HEK293 (cell line): Measurements from ENCODE around the gene PRKCE.

ENCODE experiments used
- CTCF ChIA-PET: fragments of 350-600 bp; formaldehyde crosslinking; extraction: SDS; loops from one replicate; lab custom pipeline; 2021; ENCODE audit warnings: antibody characterized with exemption; lab: Yijun Ruan, JAX
- POLR2A ChIA-PET: fragments of 300-600 bp; formaldehyde crosslinking; extraction: SDS; loops from one replicate; lab custom pipeline; 2020; ENCODE audit warnings: antibody characterized with exemption, inconsistent platforms; lab: Yijun Ruan, JAX
- H3K27ac ChIP-seq: fragments of 200-500 bp; sonication (Bioruptor generic); 2 replicates; pipeline ENCODE4 v1.5.1; 2014; ENCODE audit warnings: low read depth, low read length, control low read depth, inconsistent platforms; ENCODE audit errors: extremely low read depth
- H3K36me3 ChIP-seq, 2 experiments: fragments of 200-500 bp in 1 of 2; sonication (Bioruptor generic) in 1 of 2; 1 replicate in 1 of 2; 2 replicates in 1 of 2; pipeline ENCODE4 v1.5.1; 2014 to 2017; ENCODE audit warnings: inconsistent platforms in 2 of 2, low read length in 2 of 2; ENCODE audit not compliant: control insufficient read depth in 2 of 2, insufficient read depth in 1 of 2
- H3K4me1 ChIP-seq: fragments of 200-500 bp; sonication (Bioruptor generic); 2 replicates; pipeline ENCODE4 v1.5.1; 2014; ENCODE audit warnings: mild to moderate bottlenecking, low read length, inconsistent platforms; ENCODE audit not compliant: control insufficient read depth, insufficient read depth
- H3K4me3 ChIP-seq: 2 replicates; pipeline ENCODE4 v1.5.1; 2011; ENCODE audit warnings: low read depth, mild to moderate bottlenecking, control low read depth, low read length, moderate library complexity
- H3K9me3 ChIP-seq: fragments of 200-500 bp; sonication (Bioruptor generic); 2 replicates; pipeline ENCODE4 v1.5.1; 2014; ENCODE audit warnings: low read depth, low read length, inconsistent platforms; ENCODE audit not compliant: control insufficient read depth, insufficient read depth
- GLIS2 ChIP-seq: fragments of 450-650 bp; formaldehyde crosslinking; IDR thresholded peaks from 2 replicates; pipeline ENCODE4 v1.5.1; 2016; ENCODE audit warnings: missing biosample characterization, missing genetic modification characterization
- KLF7 ChIP-seq: fragments of 450-650 bp; formaldehyde crosslinking; IDR thresholded peaks from 2 replicates; pipeline ENCODE4 v1.5.1; 2016; ENCODE audit warnings: missing biosample characterization, missing genetic modification characterization, borderline replicate concordance
- MEIS1 ChIP-seq: sonication (generic); formaldehyde crosslinking; IDR thresholded peaks from 2 replicates; pipeline ENCODE4 v1.8.1; 2022; ENCODE audit warnings: missing genetic modification reagents, mild to moderate bottlenecking, borderline replicate concordance
- SALL2 ChIP-seq: fragments of 450-650 bp; formaldehyde crosslinking; IDR thresholded peaks from 2 replicates; pipeline ENCODE4 v1.5.0; 2017; ENCODE audit warnings: missing biosample characterization, mild to moderate bottlenecking, missing genetic modification characterization, borderline replicate concordance
- SCRT2 ChIP-seq: fragments of 450-650 bp; formaldehyde crosslinking; IDR thresholded peaks from 2 replicates; pipeline ENCODE4 v1.5.1; 2016; ENCODE audit warnings: missing biosample characterization, missing genetic modification characterization
- ZFHX2 ChIP-seq: fragments of 450-650 bp; formaldehyde crosslinking; conservative IDR thresholded peaks from 2 replicates; pipeline ENCODE4 v1.5.1; 2016; ENCODE audit warnings: missing biosample characterization, missing genetic modification characterization
- ZIC2 ChIP-seq: fragments of 450-650 bp; formaldehyde crosslinking; IDR thresholded peaks from 2 replicates; pipeline ENCODE4 v1.5.1; 2016; ENCODE audit warnings: missing biosample characterization, missing genetic modification characterization
- ZNF157 ChIP-seq: fragments of 450-650 bp; formaldehyde crosslinking; IDR thresholded peaks from 2 replicates; pipeline ENCODE4 v1.5.1; 2016; ENCODE audit warnings: missing biosample characterization, missing genetic modification characterization
- ZNF239 ChIP-seq: fragments of 450-650 bp; formaldehyde crosslinking; IDR thresholded peaks from 2 replicates; pipeline ENCODE4 v1.5.1; 2016; ENCODE audit warnings: missing biosample characterization, missing genetic modification characterization
- ZNF433 ChIP-seq: fragments of 450-650 bp; formaldehyde crosslinking; IDR thresholded peaks from 2 replicates; pipeline ENCODE4 v1.5.1; 2016; ENCODE audit warnings: missing biosample characterization, missing genetic modification characterization, low read depth
- ZNF529 ChIP-seq: fragments of 450-650 bp; formaldehyde crosslinking; IDR thresholded peaks from 2 replicates; pipeline ENCODE4 v1.5.1; 2017; ENCODE audit warnings: missing genetic modification characterization, missing biosample characterization; ENCODE audit not compliant: insufficient replicate concordance
- ZNF530 ChIP-seq: fragments of 450-650 bp; formaldehyde crosslinking; IDR thresholded peaks from 2 replicates; pipeline ENCODE4 v1.5.1; 2016; ENCODE audit warnings: low read depth, missing biosample characterization, missing genetic modification characterization
- ZNF548 ChIP-seq: fragments of 450-650 bp; formaldehyde crosslinking; IDR thresholded peaks from 2 replicates; pipeline ENCODE4 v1.5.1; 2016; ENCODE audit warnings: missing biosample characterization, missing genetic modification characterization
- ZNF549 ChIP-seq: fragments of 450-650 bp; IDR thresholded peaks from 2 replicates; pipeline ENCODE4 v1.5.1; 2018; ENCODE audit warnings: missing biosample characterization, missing genetic modification characterization, mild to moderate bottlenecking, inconsistent platforms, moderate library complexity
- ZNF560 ChIP-seq: fragments of 450-650 bp; formaldehyde crosslinking; IDR thresholded peaks from 2 replicates; pipeline ENCODE4 v1.5.1; 2017; ENCODE audit warnings: missing biosample characterization, missing genetic modification characterization, borderline replicate concordance
- ZNF585B ChIP-seq: fragments of 450-650 bp; formaldehyde crosslinking; IDR thresholded peaks from 2 replicates; pipeline ENCODE4 v1.5.1; 2016; ENCODE audit warnings: missing biosample characterization, missing genetic modification characterization
- ZNF768 ChIP-seq: fragments of 450-650 bp; formaldehyde crosslinking; IDR thresholded peaks from 2 replicates; pipeline ENCODE4 v1.5.1; 2018; ENCODE audit warnings: missing biosample characterization, mild to moderate bottlenecking, missing genetic modification characterization
- ZNF785 ChIP-seq: fragments of 450-650 bp; formaldehyde crosslinking; IDR thresholded peaks from 2 replicates; pipeline ENCODE4 v1.5.1; 2016; ENCODE audit warnings: missing biosample characterization, missing genetic modification characterization
- TF ChIP-seq, protein P1 (sequence below): fragments of 450-650 bp; formaldehyde crosslinking; IDR thresholded peaks from 2 replicates; pipeline ENCODE4 v1.5.1; 2016; ENCODE audit warnings: missing biosample characterization, missing genetic modification characterization, low read depth
- TF ChIP-seq, protein P2 (sequence below): fragments of 450-650 bp; formaldehyde crosslinking; IDR thresholded peaks from 2 replicates; pipeline ENCODE4 v1.5.1; 2016; ENCODE audit warnings: missing biosample characterization, missing genetic modification characterization
- TF ChIP-seq, protein P3 (sequence below): fragments of 450-650 bp; formaldehyde crosslinking; IDR thresholded peaks from 2 replicates; pipeline ENCODE4 v1.5.1; 2016; ENCODE audit warnings: missing biosample characterization, missing genetic modification characterization
- TF ChIP-seq, protein P4 (sequence below): fragments of 450-650 bp; formaldehyde crosslinking; conservative IDR thresholded peaks from 2 replicates; pipeline ENCODE4 v1.5.1; 2016; ENCODE audit warnings: low read depth, missing biosample characterization, missing genetic modification characterization
- TF ChIP-seq, protein P5 (sequence below): fragments of 450-650 bp; formaldehyde crosslinking; IDR thresholded peaks from 2 replicates; pipeline ENCODE4 v1.5.1; 2016; ENCODE audit warnings: missing biosample characterization, missing genetic modification characterization

Gene PRKCE

DNA sequence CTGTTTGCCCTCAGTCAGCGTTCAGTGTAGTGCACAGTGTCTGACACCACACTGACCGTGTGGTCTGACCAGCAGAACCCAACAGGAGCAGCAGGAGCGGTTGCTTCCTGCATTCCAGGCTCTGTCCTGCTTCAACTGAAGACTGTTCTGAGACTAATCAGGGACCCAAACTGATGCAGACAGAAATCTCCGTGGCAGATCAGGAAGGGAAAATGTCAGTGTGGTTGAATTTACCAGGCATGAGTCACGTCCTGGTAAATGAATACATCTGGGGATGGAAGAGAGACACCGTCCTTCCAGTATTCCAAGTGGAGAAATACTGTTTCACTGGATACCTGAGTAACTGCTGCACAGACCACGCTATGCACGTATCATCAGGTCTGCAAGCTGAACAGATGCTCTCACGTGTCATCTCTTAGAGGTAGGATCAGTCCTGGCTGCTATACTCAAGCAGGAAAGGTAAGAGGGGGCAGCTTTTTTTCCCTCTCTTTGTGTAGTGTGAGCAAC is 422.1 kb downstream of the PRKCE start:
- POLR2A ChIA-PET: no interaction called here
- H3K9me3 ChIP-seq: no peaks in the 10 kb centered on the region
- H3K4me1 ChIP-seq: no peaks in the 10 kb centered on the region
- TF ChIP-seq, protein P1, sequence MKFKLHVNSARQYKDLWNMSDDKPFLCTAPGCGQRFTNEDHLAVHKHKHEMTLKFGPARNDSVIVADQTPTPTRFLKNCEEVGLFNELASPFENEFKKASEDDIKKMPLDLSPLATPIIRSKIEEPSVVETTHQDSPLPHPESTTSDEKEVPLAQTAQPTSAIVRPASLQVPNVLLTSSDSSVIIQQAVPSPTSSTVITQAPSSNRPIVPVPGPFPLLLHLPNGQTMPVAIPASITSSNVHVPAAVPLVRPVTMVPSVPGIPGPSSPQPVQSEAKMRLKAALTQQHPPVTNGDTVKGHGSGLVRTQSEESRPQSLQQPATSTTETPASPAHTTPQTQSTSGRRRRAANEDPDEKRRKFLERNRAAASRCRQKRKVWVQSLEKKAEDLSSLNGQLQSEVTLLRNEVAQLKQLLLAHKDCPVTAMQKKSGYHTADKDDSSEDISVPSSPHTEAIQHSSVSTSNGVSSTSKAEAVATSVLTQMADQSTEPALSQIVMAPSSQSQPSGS: no peak
- TF ChIP-seq, protein P2, sequence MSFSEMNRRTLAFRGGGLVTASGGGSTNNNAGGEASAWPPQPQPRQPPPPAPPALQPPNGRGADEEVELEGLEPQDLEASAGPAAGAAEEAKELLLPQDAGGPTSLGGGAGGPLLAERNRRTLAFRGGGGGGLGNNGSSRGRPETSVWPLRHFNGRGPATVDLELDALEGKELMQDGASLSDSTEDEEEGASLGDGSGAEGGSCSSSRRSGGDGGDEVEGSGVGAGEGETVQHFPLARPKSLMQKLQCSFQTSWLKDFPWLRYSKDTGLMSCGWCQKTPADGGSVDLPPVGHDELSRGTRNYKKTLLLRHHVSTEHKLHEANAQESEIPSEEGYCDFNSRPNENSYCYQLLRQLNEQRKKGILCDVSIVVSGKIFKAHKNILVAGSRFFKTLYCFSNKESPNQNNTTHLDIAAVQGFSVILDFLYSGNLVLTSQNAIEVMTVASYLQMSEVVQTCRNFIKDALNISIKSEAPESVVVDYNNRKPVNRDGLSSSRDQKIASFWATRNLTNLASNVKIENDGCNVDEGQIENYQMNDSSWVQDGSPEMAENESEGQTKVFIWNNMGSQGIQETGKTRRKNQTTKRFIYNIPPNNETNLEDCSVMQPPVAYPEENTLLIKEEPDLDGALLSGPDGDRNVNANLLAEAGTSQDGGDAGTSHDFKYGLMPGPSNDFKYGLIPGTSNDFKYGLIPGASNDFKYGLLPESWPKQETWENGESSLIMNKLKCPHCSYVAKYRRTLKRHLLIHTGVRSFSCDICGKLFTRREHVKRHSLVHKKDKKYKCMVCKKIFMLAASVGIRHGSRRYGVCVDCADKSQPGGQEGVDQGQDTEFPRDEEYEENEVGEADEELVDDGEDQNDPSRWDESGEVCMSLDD (tag by site-specific recombination): no peak
- TF ChIP-seq, protein P3, sequence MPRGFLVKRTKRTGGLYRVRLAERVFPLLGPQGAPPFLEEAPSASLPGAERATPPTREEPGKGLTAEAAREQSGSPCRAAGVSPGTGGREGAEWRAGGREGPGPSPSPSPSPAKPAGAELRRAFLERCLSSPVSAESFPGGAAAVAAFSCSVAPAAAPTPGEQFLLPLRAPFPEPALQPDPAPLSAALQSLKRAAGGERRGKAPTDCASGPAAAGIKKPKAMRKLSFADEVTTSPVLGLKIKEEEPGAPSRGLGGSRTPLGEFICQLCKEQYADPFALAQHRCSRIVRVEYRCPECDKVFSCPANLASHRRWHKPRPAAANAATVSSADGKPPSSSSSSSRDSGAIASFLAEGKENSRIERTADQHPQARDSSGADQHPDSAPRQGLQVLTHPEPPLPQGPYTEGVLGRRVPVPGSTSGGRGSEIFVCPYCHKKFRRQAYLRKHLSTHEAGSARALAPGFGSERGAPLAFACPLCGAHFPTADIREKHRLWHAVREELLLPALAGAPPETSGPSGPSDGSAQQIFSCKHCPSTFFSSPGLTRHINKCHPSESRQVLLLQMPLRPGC: no peak
- TF ChIP-seq SALL2 (tag by site-specific recombination) (no peak), ZNF560 (tag by site-specific recombination) (no peak), KLF7 (tag by site-specific recombination) (no peak), ZNF585B (tag by site-specific recombination) (no peak), ZNF548 (tag by site-specific recombination) (no peak), ZNF530 (tag by site-specific recombination) (no peak), MEIS1 (CRISPR knock-in tag) (no peak), ZIC2 (tag by site-specific recombination) (no peak), GLIS2 (no peak), ZNF785 (tag by site-specific recombination) (no peak)
- TF ChIP-seq, protein P4, sequence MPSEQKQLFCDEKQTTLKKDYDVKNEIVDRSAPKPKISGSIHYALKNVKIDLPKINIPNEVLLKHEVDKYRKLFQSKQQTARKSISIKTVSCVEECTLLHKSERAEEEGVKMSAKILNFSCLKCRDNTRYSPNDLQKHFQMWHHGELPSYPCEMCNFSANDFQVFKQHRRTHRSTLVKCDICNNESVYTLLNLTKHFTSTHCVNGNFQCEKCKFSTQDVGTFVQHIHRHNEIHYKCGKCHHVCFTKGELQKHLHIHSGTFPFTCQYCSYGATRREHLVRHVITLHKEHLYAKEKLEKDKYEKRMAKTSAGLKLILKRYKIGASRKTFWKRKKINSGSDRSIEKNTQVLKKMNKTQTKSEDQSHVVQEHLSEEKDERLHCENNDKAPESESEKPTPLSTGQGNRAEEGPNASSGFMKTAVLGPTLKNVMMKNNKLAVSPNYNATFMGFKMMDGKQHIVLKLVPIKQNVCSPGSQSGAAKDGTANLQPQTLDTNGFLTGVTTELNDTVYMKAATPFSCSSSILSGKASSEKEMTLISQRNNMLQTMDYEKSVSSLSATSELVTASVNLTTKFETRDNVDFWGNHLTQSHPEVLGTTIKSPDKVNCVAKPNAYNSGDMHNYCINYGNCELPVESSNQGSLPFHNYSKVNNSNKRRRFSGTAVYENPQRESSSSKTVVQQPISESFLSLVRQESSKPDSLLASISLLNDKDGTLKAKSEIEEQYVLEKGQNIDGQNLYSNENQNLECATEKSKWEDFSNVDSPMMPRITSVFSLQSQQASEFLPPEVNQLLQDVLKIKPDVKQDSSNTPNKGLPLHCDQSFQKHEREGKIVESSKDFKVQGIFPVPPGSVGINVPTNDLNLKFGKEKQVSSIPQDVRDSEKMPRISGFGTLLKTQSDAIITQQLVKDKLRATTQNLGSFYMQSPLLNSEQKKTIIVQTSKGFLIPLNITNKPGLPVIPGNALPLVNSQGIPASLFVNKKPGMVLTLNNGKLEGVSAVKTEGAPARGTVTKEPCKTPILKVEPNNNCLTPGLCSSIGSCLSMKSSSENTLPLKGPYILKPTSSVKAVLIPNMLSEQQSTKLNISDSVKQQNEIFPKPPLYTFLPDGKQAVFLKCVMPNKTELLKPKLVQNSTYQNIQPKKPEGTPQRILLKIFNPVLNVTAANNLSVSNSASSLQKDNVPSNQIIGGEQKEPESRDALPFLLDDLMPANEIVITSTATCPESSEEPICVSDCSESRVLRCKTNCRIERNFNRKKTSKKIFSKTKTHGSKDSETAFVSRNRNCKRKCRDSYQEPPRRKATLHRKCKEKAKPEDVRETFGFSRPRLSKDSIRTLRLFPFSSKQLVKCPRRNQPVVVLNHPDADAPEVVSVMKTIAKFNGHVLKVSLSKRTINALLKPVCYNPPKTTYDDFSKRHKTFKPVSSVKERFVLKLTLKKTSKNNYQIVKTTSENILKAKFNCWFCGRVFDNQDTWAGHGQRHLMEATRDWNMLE (tag by site-specific recombination): no peak
- H3K4me3 ChIP-seq: no peak overlapping the region
- CTCF ChIA-PET: interaction anchor here (1.3 kb wide), 2 partner anchors 8 to 11 kb away, joined by 3 to 6 read pairs; no protein-coding TSS in a partner anchor
- H3K27ac ChIP-seq: no peak overlapping the region
- no peaks in the 10 kb centered on the region for H3K36me3 ChIP-seq

DNA sequence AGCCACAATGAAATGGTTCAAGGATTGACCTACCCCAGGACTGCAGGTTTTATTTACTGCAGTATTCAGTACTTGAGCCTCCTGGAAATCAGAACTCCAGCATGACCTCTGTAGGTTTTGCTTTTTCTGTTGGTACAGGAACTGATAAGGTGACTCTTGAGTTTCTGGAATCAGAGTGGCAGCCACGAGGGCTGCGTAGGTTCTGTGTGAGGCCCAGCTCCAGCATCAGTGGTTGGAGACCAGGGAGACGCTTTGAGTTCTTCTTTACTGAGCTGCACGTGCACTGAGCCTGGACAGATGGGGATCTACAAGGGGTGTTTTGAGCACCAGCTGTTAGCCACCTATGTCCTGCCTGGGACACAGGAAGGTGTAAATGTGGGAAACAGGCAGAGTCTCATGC is 423.0 kb downstream of the PRKCE start:
- Histone ChIP-seq H3K36me3 (no peaks in the 10 kb centered on the region), H3K27ac (no peak overlapping the region), H3K4me3 (no peak overlapping the region), H3K4me1 (no peaks in the 10 kb centered on the region), H3K9me3 (no peaks in the 10 kb centered on the region)
- ChIA-PET CTCF (interaction anchor here (1.3 kb wide), 2 partner anchors 9 to 12 kb away, joined by 3 to 6 read pairs; no protein-coding TSS in a partner anchor), POLR2A (no interaction called here)
- TF ChIP-seq ZNF433 (tag by site-specific recombination) (no peak), ZNF549 (tag by site-specific recombination) (no peak), ZNF239 (tag by site-specific recombination) (no peak), ZFHX2 (tag by site-specific recombination) (no peak), SCRT2 (tag by site-specific recombination) (no peak), ZNF157 (tag by site-specific recombination) (no peak), ZNF529 (tag by site-specific recombination) (no peak), ZNF768 (tag by site-specific recombination) (no peak)
- TF ChIP-seq, protein P5, sequence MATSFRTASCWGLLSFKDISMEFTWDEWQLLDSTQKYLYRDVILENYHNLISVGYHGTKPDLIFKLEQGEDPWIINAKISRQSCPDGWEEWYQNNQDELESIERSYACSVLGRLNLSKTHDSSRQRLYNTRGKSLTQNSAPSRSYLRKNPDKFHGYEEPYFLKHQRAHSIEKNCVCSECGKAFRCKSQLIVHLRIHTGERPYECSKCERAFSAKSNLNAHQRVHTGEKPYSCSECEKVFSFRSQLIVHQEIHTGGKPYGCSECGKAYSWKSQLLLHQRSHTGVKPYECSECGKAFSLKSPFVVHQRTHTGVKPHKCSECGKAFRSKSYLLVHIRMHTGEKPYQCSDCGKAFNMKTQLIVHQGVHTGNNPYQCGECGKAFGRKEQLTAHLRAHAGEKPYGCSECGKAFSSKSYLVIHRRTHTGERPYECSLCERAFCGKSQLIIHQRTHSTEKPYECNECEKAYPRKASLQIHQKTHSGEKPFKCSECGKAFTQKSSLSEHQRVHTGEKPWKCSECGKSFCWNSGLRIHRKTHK (tag by site-specific recombination): no peak
